ENCODE data around the gene CHRNA7. TPM values are rescaled to one million over a fixed set of nuclear protein-coding genes. Genes with fewer than 3 reads are reported as not detected.

CHRNA7 gene
- total RNA-seq, 3 donors from 2014 or later: 3.4 to 12.2 (median 5.3) TPM

GRCh38 chr15:32036971-32037370 lies 6.7 kb downstream of the CHRNA7 start:
- TF ChIP-seq, protein P1, sequence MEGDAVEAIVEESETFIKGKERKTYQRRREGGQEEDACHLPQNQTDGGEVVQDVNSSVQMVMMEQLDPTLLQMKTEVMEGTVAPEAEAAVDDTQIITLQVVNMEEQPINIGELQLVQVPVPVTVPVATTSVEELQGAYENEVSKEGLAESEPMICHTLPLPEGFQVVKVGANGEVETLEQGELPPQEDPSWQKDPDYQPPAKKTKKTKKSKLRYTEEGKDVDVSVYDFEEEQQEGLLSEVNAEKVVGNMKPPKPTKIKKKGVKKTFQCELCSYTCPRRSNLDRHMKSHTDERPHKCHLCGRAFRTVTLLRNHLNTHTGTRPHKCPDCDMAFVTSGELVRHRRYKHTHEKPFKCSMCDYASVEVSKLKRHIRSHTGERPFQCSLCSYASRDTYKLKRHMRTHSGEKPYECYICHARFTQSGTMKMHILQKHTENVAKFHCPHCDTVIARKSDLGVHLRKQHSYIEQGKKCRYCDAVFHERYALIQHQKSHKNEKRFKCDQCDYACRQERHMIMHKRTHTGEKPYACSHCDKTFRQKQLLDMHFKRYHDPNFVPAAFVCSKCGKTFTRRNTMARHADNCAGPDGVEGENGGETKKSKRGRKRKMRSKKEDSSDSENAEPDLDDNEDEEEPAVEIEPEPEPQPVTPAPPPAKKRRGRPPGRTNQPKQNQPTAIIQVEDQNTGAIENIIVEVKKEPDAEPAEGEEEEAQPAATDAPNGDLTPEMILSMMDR (IDR thresholded peaks at IDR 0.05): no peak
- Histone ChIP-seq H3K36me3 (ENCODE audit: low read depth) (no peaks in the 10 kb centered on the region), H3K4me1 (ENCODE audit: low read depth) (peaks cover 5% of the 10 kb centered on the region), H3K4me3 (no peak overlapping the region), H3K9me3 (no peaks in the 10 kb centered on the region)
- intact Hi-C loops (cut with DNase I, micrococcal nuclease): no loop called here
- ATAC-seq (no peak), DNase-seq (no peak)

DNA sequence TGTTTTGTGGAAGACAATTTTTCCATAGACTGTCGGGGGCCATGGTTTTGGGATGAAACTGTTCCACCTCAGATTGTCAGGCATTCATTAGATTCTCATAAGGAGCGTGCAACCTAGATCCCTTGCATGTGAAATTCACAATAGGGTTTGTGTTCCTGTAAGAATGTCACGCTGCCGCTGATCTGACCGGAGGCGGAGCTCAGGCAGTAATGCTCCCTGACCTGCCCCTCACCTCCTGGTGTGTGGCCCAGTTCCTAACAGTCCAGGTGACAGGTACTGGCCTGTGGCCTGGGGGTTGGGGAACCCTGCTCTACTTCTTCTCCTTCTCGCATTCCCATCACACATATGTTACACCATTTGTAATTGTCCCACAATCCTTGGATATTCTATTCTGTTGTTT lies 11.0 kb downstream of the CHRNA7 start:
- Histone ChIP-seq H3K9me3 (no peaks in the 10 kb centered on the region), H3K4me1 (ENCODE audit: low read depth) (peaks cover 5% of the 10 kb centered on the region), H3K36me3 (ENCODE audit: low read depth) (no peaks in the 10 kb centered on the region), H3K4me3 (no peak overlapping the region)
- no peak for DNase-seq
- intact Hi-C loops (cut with DNase I, micrococcal nuclease): no loop called here
- TF ChIP-seq, protein P1 (IDR thresholded peaks at IDR 0.05): no peak
- no peak for ATAC-seq

DNA sequence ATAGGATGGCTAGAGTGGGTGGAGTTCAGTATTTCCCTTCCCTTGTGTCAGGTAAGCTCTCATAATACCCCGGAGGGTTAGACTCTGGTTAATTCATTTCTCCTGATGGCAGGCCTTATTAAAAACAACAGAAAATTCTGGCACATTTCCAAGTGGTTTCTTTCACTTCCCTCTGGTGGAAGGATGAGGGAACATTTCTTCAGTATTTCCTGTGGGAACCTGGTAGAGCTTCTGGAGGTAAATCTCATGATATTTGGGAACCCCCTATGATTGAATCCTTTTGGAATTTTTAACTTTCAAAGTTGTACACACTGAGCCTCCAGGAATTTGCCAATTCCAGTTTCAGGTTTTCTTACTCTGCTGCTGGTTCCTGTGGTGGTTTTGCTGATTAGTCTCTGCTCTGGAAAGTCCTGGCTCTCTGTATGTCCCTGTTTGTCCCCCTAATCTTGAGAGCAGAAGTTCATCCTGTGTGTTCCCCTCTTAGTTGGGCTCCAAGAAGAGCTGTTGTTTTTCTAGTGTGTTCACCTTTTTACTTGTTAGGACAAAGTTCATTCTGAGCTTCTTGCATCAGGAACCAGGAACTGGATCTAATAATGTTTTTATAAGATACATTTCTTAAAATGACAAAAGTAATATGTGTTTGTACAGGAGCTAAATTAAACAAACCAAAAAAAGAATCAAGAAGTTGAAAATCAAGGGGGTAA lies 12.1 kb downstream of the CHRNA7 start:
- no peaks in the 10 kb centered on the region for H3K9me3 ChIP-seq
- no peak overlapping the region for H3K4me3 ChIP-seq
- no peak for DNase-seq
- H3K36me3 ChIP-seq (ENCODE audit: low read depth): no peaks in the 10 kb centered on the region
- ATAC-seq: peak; percentile 57
- H3K4me1 ChIP-seq (ENCODE audit: low read depth): peaks cover 5% of the 10 kb centered on the region
- intact Hi-C loops (cut with DNase I, micrococcal nuclease): no loop called here
- TF ChIP-seq, protein P1 (IDR thresholded peaks at IDR 0.05): no peak

- H3K4me1 ChIP-seq (ENCODE audit: low read depth): no peaks in the 10 kb centered on the region
- no peaks in the 10 kb centered on the region for H3K9me3 ChIP-seq
- TF ChIP-seq, protein P1 (IDR thresholded peaks at IDR 0.05): no peak
- DNase-seq (no peak), ATAC-seq (peak; percentile 45)
- H3K36me3 ChIP-seq (ENCODE audit: low read depth): no peaks in the 10 kb centered on the region
- intact Hi-C loops (cut with DNase I, micrococcal nuclease): no loop called here
- H3K4me3 ChIP-seq: no peak overlapping the region
These were observed 23.4 kb downstream of the CHRNA7 start for GRCh38 chr15:32053719-32054118.

DNA sequence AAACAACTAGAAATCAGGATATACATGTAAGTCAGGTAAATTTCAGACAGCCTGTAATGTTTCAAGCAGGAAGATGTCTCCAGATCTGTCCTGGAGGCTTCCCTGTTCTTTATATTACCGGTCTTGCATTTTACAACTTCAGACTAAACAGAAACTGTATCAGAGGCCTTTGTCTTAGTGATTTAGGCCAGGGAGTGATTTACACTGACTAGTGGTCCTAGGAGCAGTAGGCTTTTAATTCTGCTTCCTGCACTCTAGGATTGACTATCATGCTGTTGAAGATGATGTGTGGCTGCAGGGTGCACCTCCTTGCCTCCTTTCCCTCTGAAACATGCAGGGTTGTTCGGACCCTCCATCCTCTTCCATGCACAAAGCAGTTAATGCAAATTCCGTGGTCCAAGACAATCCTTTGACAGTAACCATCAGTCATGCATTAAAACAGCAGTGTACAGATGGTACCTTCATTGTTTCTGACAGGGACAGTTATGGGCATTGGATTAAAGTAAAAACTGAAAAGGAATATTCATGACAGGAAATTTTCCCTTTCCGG lies 27.6 kb downstream of the CHRNA7 start:
- no peaks in the 10 kb centered on the region for H3K36me3 ChIP-seq (ENCODE audit: low read depth)
- no peaks in the 10 kb centered on the region for H3K4me1 ChIP-seq (ENCODE audit: low read depth)
- intact Hi-C loops (cut with DNase I, micrococcal nuclease): no loop called here
- no peak overlapping the region for H3K4me3 ChIP-seq
- DNase-seq (no peak), ATAC-seq (no peak)
- H3K9me3 ChIP-seq: no peaks in the 10 kb centered on the region
- TF ChIP-seq, protein P1 (IDR thresholded peaks at IDR 0.05): no peak
